ENCODE measurements around the gene NALCN. TPM values are rescaled to one million over a fixed set of nuclear protein-coding genes. Genes with fewer than 3 reads are reported as not detected.

NALCN gene
- total RNA-seq, 1 experiment from 2014 or later, result 8.5 TPM

DNA sequence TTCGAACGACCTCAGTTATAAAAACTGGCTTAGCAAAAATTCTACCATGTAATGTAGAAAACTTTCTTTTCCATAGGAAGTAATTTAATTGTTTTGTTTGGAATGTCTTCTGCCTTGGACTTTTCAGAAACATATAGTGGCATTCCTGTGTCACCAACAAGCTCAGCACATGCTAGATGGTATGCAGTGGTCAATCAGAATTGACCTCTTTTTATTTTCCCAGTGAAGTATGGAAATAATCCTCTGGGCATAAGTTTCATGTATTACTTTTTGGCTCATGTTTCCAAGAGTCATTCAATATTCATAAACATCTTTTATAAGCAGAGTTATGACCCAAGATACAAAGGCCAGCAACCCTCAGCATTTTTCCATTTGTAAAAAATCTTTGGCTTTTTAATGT is 33.6 kb downstream of the NALCN start:
- BruUV-seq (replicated peaks), result no TSS peak
- CTCF ChIA-PET, result interaction anchor here (0.7 kb wide), 1 partner anchor 201 kb away, joined by 3 read pairs; no protein-coding TSS in a partner anchor
- no peak for DNase-seq (ENCODE audit: unreplicated experiment)
- no peaks in the 10 kb centered on the region for H3K4me1 Mint-ChIP-seq (ENCODE audit: insufficient read depth, unreplicated experiment)
- TF ChIP-seq, protein P1, sequence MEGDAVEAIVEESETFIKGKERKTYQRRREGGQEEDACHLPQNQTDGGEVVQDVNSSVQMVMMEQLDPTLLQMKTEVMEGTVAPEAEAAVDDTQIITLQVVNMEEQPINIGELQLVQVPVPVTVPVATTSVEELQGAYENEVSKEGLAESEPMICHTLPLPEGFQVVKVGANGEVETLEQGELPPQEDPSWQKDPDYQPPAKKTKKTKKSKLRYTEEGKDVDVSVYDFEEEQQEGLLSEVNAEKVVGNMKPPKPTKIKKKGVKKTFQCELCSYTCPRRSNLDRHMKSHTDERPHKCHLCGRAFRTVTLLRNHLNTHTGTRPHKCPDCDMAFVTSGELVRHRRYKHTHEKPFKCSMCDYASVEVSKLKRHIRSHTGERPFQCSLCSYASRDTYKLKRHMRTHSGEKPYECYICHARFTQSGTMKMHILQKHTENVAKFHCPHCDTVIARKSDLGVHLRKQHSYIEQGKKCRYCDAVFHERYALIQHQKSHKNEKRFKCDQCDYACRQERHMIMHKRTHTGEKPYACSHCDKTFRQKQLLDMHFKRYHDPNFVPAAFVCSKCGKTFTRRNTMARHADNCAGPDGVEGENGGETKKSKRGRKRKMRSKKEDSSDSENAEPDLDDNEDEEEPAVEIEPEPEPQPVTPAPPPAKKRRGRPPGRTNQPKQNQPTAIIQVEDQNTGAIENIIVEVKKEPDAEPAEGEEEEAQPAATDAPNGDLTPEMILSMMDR (IDR thresholded peaks at IDR 0.05; ENCODE audit: unreplicated experiment), result no peak
- no peaks in the 10 kb centered on the region for H3K27me3 Mint-ChIP-seq (ENCODE audit: insufficient read depth, unreplicated experiment)
- H3K9me3 Mint-ChIP-seq (ENCODE audit: unreplicated experiment), result no peaks in the 10 kb centered on the region
- POLR2A ChIA-PET, result no interaction called here
- H3K36me3 Mint-ChIP-seq (ENCODE audit: insufficient read depth, unreplicated experiment), result no peaks in the 10 kb centered on the region
- intact Hi-C loops (cut with micrococcal nuclease), result no loop called here
- H3K4me3 Mint-ChIP-seq (ENCODE audit: unreplicated experiment), result no peak overlapping the region
- no peak overlapping the region for H3K27ac Mint-ChIP-seq (ENCODE audit: low read depth, unreplicated experiment)

- intact Hi-C loops (cut with micrococcal nuclease), result no loop called here
- no peak overlapping the region for H3K27ac Mint-ChIP-seq (ENCODE audit: low read depth, unreplicated experiment)
- CTCF ChIA-PET, result no interaction called here
- H3K9me3 Mint-ChIP-seq (ENCODE audit: unreplicated experiment), result no peaks in the 10 kb centered on the region
- no peaks in the 10 kb centered on the region for H3K27me3 Mint-ChIP-seq (ENCODE audit: insufficient read depth, unreplicated experiment)
- no peak for DNase-seq (ENCODE audit: unreplicated experiment)
- TF ChIP-seq, protein P1 (IDR thresholded peaks at IDR 0.05; ENCODE audit: unreplicated experiment), result no peak
- no peaks in the 10 kb centered on the region for H3K36me3 Mint-ChIP-seq (ENCODE audit: insufficient read depth, unreplicated experiment)
- H3K4me1 Mint-ChIP-seq (ENCODE audit: insufficient read depth, unreplicated experiment), result no peaks in the 10 kb centered on the region
- no peak overlapping the region for H3K4me3 Mint-ChIP-seq (ENCODE audit: unreplicated experiment)
- POLR2A ChIA-PET, result no interaction called here
- BruUV-seq (replicated peaks), result no TSS peak
These were observed 34.2 kb downstream of the NALCN start for GRCh38 chr13:101382086-101382485.

- POLR2A ChIA-PET, result no interaction called here
- CTCF ChIA-PET, result no interaction called here
- BruUV-seq (replicated peaks), result no TSS peak
- H3K27ac Mint-ChIP-seq (ENCODE audit: low read depth, unreplicated experiment), result no peak overlapping the region
- TF ChIP-seq, protein P1 (IDR thresholded peaks at IDR 0.05; ENCODE audit: unreplicated experiment), result no peak
- H3K36me3 Mint-ChIP-seq (ENCODE audit: insufficient read depth, unreplicated experiment), result no peaks in the 10 kb centered on the region
- H3K4me1 Mint-ChIP-seq (ENCODE audit: insufficient read depth, unreplicated experiment), result no peaks in the 10 kb centered on the region
- H3K9me3 Mint-ChIP-seq (ENCODE audit: unreplicated experiment), result peaks cover 8% of the 10 kb centered on the region
- no peak for DNase-seq (ENCODE audit: unreplicated experiment)
- H3K4me3 Mint-ChIP-seq (ENCODE audit: unreplicated experiment), result no peak overlapping the region
- intact Hi-C loops (cut with micrococcal nuclease), result no loop called here
- no peaks in the 10 kb centered on the region for H3K27me3 Mint-ChIP-seq (ENCODE audit: insufficient read depth, unreplicated experiment)
These were observed 55.8 kb downstream of the NALCN start for GRCh38 chr13:101360525-101360924.

DNA sequence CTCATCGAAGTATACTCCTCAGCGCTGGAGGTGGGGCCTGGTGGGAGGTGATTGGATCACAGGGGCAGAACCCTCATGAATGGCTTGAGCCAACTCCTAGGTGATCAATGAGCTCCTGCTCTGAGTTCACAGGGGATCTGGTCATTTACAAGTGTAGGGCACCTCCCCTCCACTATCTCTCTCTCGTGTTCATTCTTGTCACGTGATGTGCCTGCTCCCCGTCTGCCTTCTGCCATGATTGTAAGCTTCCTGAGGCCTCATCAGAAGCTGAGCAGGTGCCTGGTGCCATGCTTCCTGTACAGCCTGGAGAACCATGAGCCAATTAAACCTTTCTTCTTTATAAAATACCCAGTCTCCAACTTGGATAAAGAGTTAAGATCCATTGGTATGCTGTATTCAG is 61.4 kb downstream of the NALCN start:
- intact Hi-C loops (cut with micrococcal nuclease), result no loop called here
- TF ChIP-seq, protein P1 (IDR thresholded peaks at IDR 0.05; ENCODE audit: unreplicated experiment), result no peak
- no TSS peak for BruUV-seq (replicated peaks)
- Mint-ChIP-seq H3K27me3 (ENCODE audit: insufficient read depth, unreplicated experiment) (no peaks in the 10 kb centered on the region), H3K27ac (ENCODE audit: low read depth, unreplicated experiment) (no peak overlapping the region), H3K9me3 (ENCODE audit: unreplicated experiment) (peaks cover 8% of the 10 kb centered on the region), H3K4me3 (ENCODE audit: unreplicated experiment) (no peak overlapping the region), H3K4me1 (ENCODE audit: insufficient read depth, unreplicated experiment) (no peaks in the 10 kb centered on the region), H3K36me3 (ENCODE audit: insufficient read depth, unreplicated experiment) (no peaks in the 10 kb centered on the region)
- CTCF ChIA-PET, result interaction anchor here (0.7 kb wide), 2 partner anchors 8 to 12 kb away, joined by 3 read pairs; no protein-coding TSS in a partner anchor
- POLR2A ChIA-PET, result interaction anchor here (0.7 kb wide), 1 partner anchor 111 kb away, joined by 3 read pairs; no protein-coding TSS in a partner anchor
- DNase-seq (ENCODE audit: unreplicated experiment), result no peak
